ENCODE data around the gene GGTA1. TPM values are rescaled to one million over a fixed set of nuclear protein-coding genes. Genes with fewer than 3 reads are reported as not detected.

GGTA1 gene
- total RNA-seq, 1 experiment from 2014 or later = not detected

- no TSS peak for BruUV-seq (replicated peaks)
- Histone ChIP-seq H3K36me3 (ENCODE audit: control insufficient read depth, insufficient read depth, low read length) (no peaks in the 10 kb centered on the region), H3K4me3 (ENCODE audit: low read depth, low read length) (no peak overlapping the region), H3K9me3 (no peaks in the 10 kb centered on the region), H3K4me1 (no peaks in the 10 kb centered on the region), H3K27me3 (replicated peaks; ENCODE audit: control insufficient read depth, insufficient read depth, low read length) (no peaks in the 10 kb centered on the region; the same call in 1 of the 2 replicates)
- Mint-ChIP-seq H3K4me1 (ENCODE audit: low read depth, unreplicated experiment) (no peaks in the 10 kb centered on the region), H3K27ac (ENCODE audit: unreplicated experiment) (no peak overlapping the region), H3K9me3 (ENCODE audit: unreplicated experiment) (no peaks in the 10 kb centered on the region), H3K36me3 (ENCODE audit: insufficient read depth, unreplicated experiment) (no peaks in the 10 kb centered on the region), H3K4me3 (ENCODE audit: unreplicated experiment) (no peak overlapping the region), H3K27me3 (ENCODE audit: insufficient read depth, unreplicated experiment) (peaks cover 8% of the 10 kb centered on the region)
- intact Hi-C loops (cut with micrococcal nuclease; ENCODE audit: unreplicated experiment) = no loop called here
- no peak for DNase-seq
- ChIA-PET POLR2A (no interaction called here), CTCF (no interaction called here)
- no peak for TF ChIP-seq CTCF (IDR thresholded peaks at IDR 0.05; ENCODE audit: insufficient read depth in 1 of 2, low read depth in 1 of 2, low read length in 1 of 2, severe bottlenecking in 1 of 2, unreplicated experiment in 1 of 2)
These were observed 55.7 kb downstream of the GGTA1 start for GRCh38 chr9:121443981-121444380.

- no peaks in the 10 kb centered on the region for H3K36me3 Mint-ChIP-seq (ENCODE audit: insufficient read depth, unreplicated experiment)
- no peaks in the 10 kb centered on the region for H3K9me3 ChIP-seq
- H3K27me3 ChIP-seq (replicated peaks; ENCODE audit: control insufficient read depth, insufficient read depth, low read length) = no peaks in the 10 kb centered on the region; the same call in 1 of the 2 replicates
- no peaks in the 10 kb centered on the region for H3K27me3 Mint-ChIP-seq (ENCODE audit: insufficient read depth, unreplicated experiment)
- H3K27ac Mint-ChIP-seq (ENCODE audit: unreplicated experiment) = no peak overlapping the region
- no peaks in the 10 kb centered on the region for H3K4me1 Mint-ChIP-seq (ENCODE audit: low read depth, unreplicated experiment)
- H3K4me3 Mint-ChIP-seq (ENCODE audit: unreplicated experiment) = no peak overlapping the region
- no peaks in the 10 kb centered on the region for H3K9me3 Mint-ChIP-seq (ENCODE audit: unreplicated experiment)
- BruUV-seq (replicated peaks) = no TSS peak
- TF ChIP-seq CTCF (IDR thresholded peaks at IDR 0.05; ENCODE audit: insufficient read depth in 1 of 2, low read depth in 1 of 2, low read length in 1 of 2, severe bottlenecking in 1 of 2, unreplicated experiment in 1 of 2) = no peak
- DNase-seq = no peak
- no peak overlapping the region for H3K4me3 ChIP-seq (ENCODE audit: low read depth, low read length)
- intact Hi-C loops (cut with micrococcal nuclease; ENCODE audit: unreplicated experiment) = loop anchor here (1.0 kb wide), 1 partner anchor 41 kb away; no protein-coding TSS in a partner anchor
- ChIA-PET CTCF (interaction anchor here (1.6 kb wide), 1 partner anchor 229 kb away, joined by 3 read pairs; no protein-coding TSS in a partner anchor), POLR2A (no interaction called here)
- no peaks in the 10 kb centered on the region for H3K4me1 ChIP-seq
- no peaks in the 10 kb centered on the region for H3K36me3 ChIP-seq (ENCODE audit: control insufficient read depth, insufficient read depth, low read length)
These were observed 58.5 kb downstream of the GGTA1 start for GRCh38 chr9:121441165-121441564.

GRCh38 chr9:121439711-121440664 is 59.7 kb downstream of the GGTA1 start:
- no TSS peak for BruUV-seq (replicated peaks)
- POLR2A ChIA-PET = no interaction called here

More at GRCh38 chr9:121439711-121440664, 59.7 kb downstream of the GGTA1 start:
- peak; percentile 29 to 48 for TF ChIP-seq CTCF (IDR thresholded peaks at IDR 0.05; ENCODE audit: insufficient read depth in 1 of 2, low read depth in 1 of 2, low read length in 1 of 2, severe bottlenecking in 1 of 2, unreplicated experiment in 1 of 2)
- H3K36me3 Mint-ChIP-seq (ENCODE audit: insufficient read depth, unreplicated experiment) = no peaks in the 10 kb centered on the region
- no peak overlapping the region for H3K4me3 Mint-ChIP-seq (ENCODE audit: unreplicated experiment)
- H3K36me3 ChIP-seq (ENCODE audit: control insufficient read depth, insufficient read depth, low read length) = no peaks in the 10 kb centered on the region
- intact Hi-C loops (cut with micrococcal nuclease; ENCODE audit: unreplicated experiment) = loop anchor here (1.0 kb wide), 1 partner anchor 227 kb away; no protein-coding TSS in a partner anchor
- H3K4me3 ChIP-seq (ENCODE audit: low read depth, low read length) = no peak overlapping the region
- H3K27me3 Mint-ChIP-seq (ENCODE audit: insufficient read depth, unreplicated experiment) = no peaks in the 10 kb centered on the region
- DNase-seq = peak in 1 of 2 experiments; percentile 20
- H3K4me1 ChIP-seq = no peaks in the 10 kb centered on the region
- H3K9me3 Mint-ChIP-seq (ENCODE audit: unreplicated experiment) = no peaks in the 10 kb centered on the region
- CTCF ChIA-PET = interaction anchor here (0.6 to 1.6 kb wide), 7 partner anchors 58 to 402 kb away, joined by 3 to 4 read pairs (median 3); partner anchors contain the start of gene GSN
- H3K27ac Mint-ChIP-seq (ENCODE audit: unreplicated experiment) = no peak overlapping the region
- no peaks in the 10 kb centered on the region for H3K9me3 ChIP-seq
- H3K27me3 ChIP-seq (replicated peaks; ENCODE audit: control insufficient read depth, insufficient read depth, low read length) = no peaks in the 10 kb centered on the region
- no peaks in the 10 kb centered on the region for H3K4me1 Mint-ChIP-seq (ENCODE audit: low read depth, unreplicated experiment)
